HCT116 (cell line): ENCODE results near the gene CCRL2.

Experiments used
- JUND ChIP-seq: IDR thresholded peaks from 2 replicates; pipeline ENCODE4 v1.6.1; 2012
- POLR2A ChIP-seq: IDR thresholded peaks from 2 replicates; pipeline ENCODE4 v1.7.0; 2011; ENCODE audit warnings: borderline replicate concordance; ENCODE audit not compliant: insufficient read depth, insufficient read length; ENCODE audit errors: extremely low read depth
- POLR2AphosphoS5 ChIP-seq: IDR thresholded peaks from 2 replicates; pipeline ENCODE4 v1.6.1; 2011; ENCODE audit warnings: mild to moderate bottlenecking, low read depth, low read length, moderate library complexity
- RAD21 ChIP-seq: IDR thresholded peaks from 2 replicates; pipeline ENCODE4 v1.6.1; 2012; ENCODE audit warnings: low read depth, mild to moderate bottlenecking
- TF ChIP-seq, protein P1 (sequence below), 3 experiments: fragments of 200-600 bp in 1 of 3; sonication (generic) in 1 of 3; IDR thresholded peaks in 2 of 3; conservative IDR thresholded peaks in 1 of 3; 2 replicates each; pipeline ENCODE4 v1.5.1; 2012 to 2017; ENCODE audit warnings: low read depth in 2 of 3, low read length in 2 of 3, antibody characterized with exemption in 1 of 3, borderline replicate concordance in 1 of 3, control low read depth in 1 of 3, mild to moderate bottlenecking in 1 of 3, mixed read lengths in 1 of 3, mixed run types in 1 of 3, moderate library complexity in 1 of 3; ENCODE audit not compliant: insufficient read depth in 1 of 3
- TF ChIP-seq, protein P2 (sequence below): IDR thresholded peaks from 2 replicates; pipeline ENCODE4 v1.6.1; 2012

DNA sequence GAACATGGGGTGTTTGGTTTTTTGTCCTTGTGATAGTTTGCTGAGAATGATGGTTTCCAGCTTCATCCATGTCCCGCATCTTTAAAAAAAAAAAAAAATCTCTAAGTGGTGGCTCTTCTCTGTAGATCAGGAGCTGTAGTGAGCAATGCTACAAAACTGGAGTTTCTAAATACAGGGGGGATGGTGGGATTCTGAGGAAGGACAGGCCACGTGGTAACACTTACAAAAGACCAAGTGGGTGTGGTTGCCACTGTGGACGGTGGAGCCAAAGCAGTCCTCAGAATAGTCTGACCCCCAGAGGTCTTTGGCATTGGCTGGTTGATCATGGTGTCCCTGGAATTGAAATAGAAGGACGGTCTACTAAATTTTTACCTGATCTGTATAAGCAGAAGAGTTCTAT, 7.7 kb downstream of the CCRL2 start:
- TF ChIP-seq POLR2A: no peak
- TF ChIP-seq RAD21: no peak
- TF ChIP-seq, protein P1, sequence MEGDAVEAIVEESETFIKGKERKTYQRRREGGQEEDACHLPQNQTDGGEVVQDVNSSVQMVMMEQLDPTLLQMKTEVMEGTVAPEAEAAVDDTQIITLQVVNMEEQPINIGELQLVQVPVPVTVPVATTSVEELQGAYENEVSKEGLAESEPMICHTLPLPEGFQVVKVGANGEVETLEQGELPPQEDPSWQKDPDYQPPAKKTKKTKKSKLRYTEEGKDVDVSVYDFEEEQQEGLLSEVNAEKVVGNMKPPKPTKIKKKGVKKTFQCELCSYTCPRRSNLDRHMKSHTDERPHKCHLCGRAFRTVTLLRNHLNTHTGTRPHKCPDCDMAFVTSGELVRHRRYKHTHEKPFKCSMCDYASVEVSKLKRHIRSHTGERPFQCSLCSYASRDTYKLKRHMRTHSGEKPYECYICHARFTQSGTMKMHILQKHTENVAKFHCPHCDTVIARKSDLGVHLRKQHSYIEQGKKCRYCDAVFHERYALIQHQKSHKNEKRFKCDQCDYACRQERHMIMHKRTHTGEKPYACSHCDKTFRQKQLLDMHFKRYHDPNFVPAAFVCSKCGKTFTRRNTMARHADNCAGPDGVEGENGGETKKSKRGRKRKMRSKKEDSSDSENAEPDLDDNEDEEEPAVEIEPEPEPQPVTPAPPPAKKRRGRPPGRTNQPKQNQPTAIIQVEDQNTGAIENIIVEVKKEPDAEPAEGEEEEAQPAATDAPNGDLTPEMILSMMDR (IDR thresholded peaks at IDR 0.05 in 2 of 3, conservative IDR thresholded peaks at IDR 0.05 in 1 of 3; ENCODE audit: borderline replicate concordance in 1 of 3, insufficient read depth in 1 of 3, low read depth in 2 of 3, low read length in 2 of 3): no peak
- TF ChIP-seq, protein P2, sequence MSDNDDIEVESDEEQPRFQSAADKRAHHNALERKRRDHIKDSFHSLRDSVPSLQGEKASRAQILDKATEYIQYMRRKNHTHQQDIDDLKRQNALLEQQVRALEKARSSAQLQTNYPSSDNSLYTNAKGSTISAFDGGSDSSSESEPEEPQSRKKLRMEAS: no peak
- TF ChIP-seq POLR2AphosphoS5: no peak
- no peak for TF ChIP-seq JUND
